HepG2 (cell line): Measurements from ENCODE around the gene MC2R. TPM values are rescaled to one million over a fixed set of nuclear protein-coding genes. Genes with fewer than 3 reads are reported as not detected.

ENCODE experiments used
- ATAC-seq: fragments of 200-7000 bp; cut with Tn5 transposase; 3 replicates; pipeline ENCODE4 v1.9.1; 2020; ENCODE audit warnings: mild to moderate bottlenecking, moderate library complexity
- BruUV-seq: library from RNA; stranded (reverse); fragments of 400-500 nt; replicated peaks from 2 replicates; lab custom pipeline; 2021; lab: Mats Ljungman, UMichigan
- CTCF ChIA-PET: fragments of 300-600 bp; formaldehyde crosslinking; extraction: SDS; loops from one replicate; lab custom pipeline; 2021; ENCODE audit warnings: low total read pairs, inconsistent platforms, low intra/inter-chr PET ratio; lab: Yijun Ruan, JAX
- POLR2A ChIA-PET: fragments of 350-600 bp; sonication (Branson Sonifier 250); formaldehyde crosslinking; loops from one replicate; lab custom pipeline; 2020; ENCODE audit warnings: antibody characterized with exemption, inconsistent platforms; lab: Yijun Ruan, JAX
- DNase-seq: peaks from one replicate; pipeline ENCODE4 v3.0.0-alpha.2; 2015; ENCODE audit warnings: low spot score
- FAIRE-seq: peaks from 3 replicates; lab custom pipeline; 2011; peaks lifted over from hg19 to GRCh38; lab: Jason Lieb, UNC
- H2AFZ ChIP-seq: one replicate; pipeline ENCODE4 v1.6.1; 2011; ENCODE audit warnings: low read length, inconsistent platforms
- H3K27ac ChIP-seq: fragments of 300-600 bp; 3 replicates; pipeline ENCODE4 v1.8.0; 2011; ENCODE audit warnings: mixed run types, mild to moderate bottlenecking, mixed read lengths, low read length, inconsistent platforms; ENCODE audit not compliant: insufficient read depth; ENCODE audit errors: extremely low read length
- H3K27me3 ChIP-seq, 2 experiments: fragments of 200-600 bp in 1 of 2; 2 replicates in 1 of 2; 3 replicates in 1 of 2; pipeline versions ENCODE4 v1.6.0 to v1.8.0; 2011; ENCODE audit warnings: low read length in 2 of 2, mild to moderate bottlenecking in 2 of 2, moderate library complexity in 2 of 2, inconsistent platforms in 1 of 2; ENCODE audit not compliant: insufficient read depth in 2 of 2, control insufficient read depth in 1 of 2
- H3K36me3 ChIP-seq, 2 experiments: fragments of 200-600 bp in 1 of 2; replicated peaks in 1 of 2; 2 replicates in 1 of 2; 3 replicates in 1 of 2; pipeline versions ENCODE4 v1.5.1 to v1.8.0; 2011; ENCODE audit warnings: low read length in 2 of 2, inconsistent platforms in 1 of 2; ENCODE audit not compliant: insufficient read depth in 2 of 2, control insufficient read depth in 1 of 2
- H3K4me1 ChIP-seq: 2 replicates; pipeline ENCODE4 v1.5.1; 2012; ENCODE audit warnings: low read length, inconsistent platforms; ENCODE audit not compliant: insufficient read depth
- H3K4me2 ChIP-seq: 2 replicates; pipeline ENCODE4 v1.6.0; 2011; ENCODE audit warnings: low read depth, low read length, inconsistent platforms
- H3K4me3 ChIP-seq, 3 experiments: fragments of 200-600 bp in 1 of 3; sonication (generic), shearing (Covaris generic) in 1 of 3; replicated peaks in 1 of 3; 2 replicates each; pipeline ENCODE4 v1.5.1; 2011 to 2016; ENCODE audit warnings: low read length in 3 of 3, inconsistent platforms in 2 of 3, low read depth in 2 of 3, mild to moderate bottlenecking in 2 of 3, control low read depth in 1 of 3, mixed read lengths in 1 of 3; ENCODE audit not compliant: insufficient read depth in 1 of 3
- H3K79me2 ChIP-seq: one replicate; pipeline ENCODE4 v1.6.1; 2011; ENCODE audit warnings: low read length, inconsistent platforms; ENCODE audit not compliant: insufficient read depth
- H3K9ac ChIP-seq: 2 replicates; pipeline ENCODE4 v1.6.0; 2011; ENCODE audit warnings: mild to moderate bottlenecking, low read depth, low read length, inconsistent platforms; ENCODE audit not compliant: insufficient read depth
- H3K9me3 ChIP-seq: 2 replicates; pipeline ENCODE4 v1.5.1; 2012; ENCODE audit warnings: mild to moderate bottlenecking, low read length
- H4K20me1 ChIP-seq: 2 replicates; pipeline ENCODE4 v1.6.0; 2011; ENCODE audit warnings: inconsistent platforms, mild to moderate bottlenecking, low read length, moderate library complexity; ENCODE audit not compliant: insufficient read depth
- BRD4 ChIP-seq: sonication (generic); formaldehyde crosslinking; IDR thresholded peaks from 2 replicates; pipeline ENCODE4 v1.4.0; 2020; ENCODE audit warnings: missing genetic modification reagents
- ELK4 ChIP-seq: sonication (generic); formaldehyde crosslinking; IDR thresholded peaks from 2 replicates; pipeline ENCODE4 v1.9.0; 2021; ENCODE audit warnings: missing genetic modification reagents, borderline replicate concordance
- HOXA9 ChIP-seq: sonication (generic); formaldehyde crosslinking; IDR thresholded peaks from 2 replicates; pipeline ENCODE4 v1.8.1; 2022; ENCODE audit warnings: missing genetic modification reagents, mild to moderate bottlenecking, moderate library complexity, borderline replicate concordance
- PBX3 ChIP-seq: sonication (generic); formaldehyde crosslinking; IDR thresholded peaks from 2 replicates; pipeline ENCODE4 v1.8.1; 2023; ENCODE audit warnings: missing genetic modification reagents, inconsistent platforms, borderline replicate concordance
- SMAD1 ChIP-seq: sonication (generic); formaldehyde crosslinking; IDR thresholded peaks from 2 replicates; pipeline ENCODE4 v1.4.0; 2020; ENCODE audit warnings: missing genetic modification reagents, low read depth, mild to moderate bottlenecking, borderline replicate concordance
- STAT6 ChIP-seq: sonication (generic); formaldehyde crosslinking; IDR thresholded peaks from 2 replicates; pipeline ENCODE4 v1.4.0; 2020; ENCODE audit warnings: missing genetic modification reagents, mild to moderate bottlenecking, borderline replicate concordance
- TGIF2 ChIP-seq: IDR thresholded peaks from 2 replicates; pipeline ENCODE4 v1.6.1; 2016; ENCODE audit warnings: control low read depth, missing compliant biosample characterization
- ZBTB20 ChIP-seq: sonication (generic); formaldehyde crosslinking; IDR thresholded peaks from 2 replicates; pipeline ENCODE4 v1.8.1; 2023; ENCODE audit warnings: missing genetic modification reagents, low read depth, mild to moderate bottlenecking, borderline replicate concordance
- ZBTB42 ChIP-seq: sonication (generic); formaldehyde crosslinking; IDR thresholded peaks from 2 replicates; pipeline ENCODE4 v1.5.0; 2020; ENCODE audit warnings: mild to moderate bottlenecking, missing genetic modification reagents
- ZNF225 ChIP-seq: sonication (generic); formaldehyde crosslinking; IDR thresholded peaks from 2 replicates; pipeline ENCODE4 v1.4.0; 2020; ENCODE audit warnings: mild to moderate bottlenecking, missing genetic modification reagents
- ZNF260 ChIP-seq: sonication (generic); formaldehyde crosslinking; IDR thresholded peaks from 2 replicates; pipeline ENCODE4 v1.4.0; 2020; ENCODE audit warnings: missing genetic modification reagents, low read depth, mild to moderate bottlenecking, borderline replicate concordance
- ZNF570 ChIP-seq: sonication (generic); formaldehyde crosslinking; IDR thresholded peaks from 2 replicates; pipeline ENCODE4 v1.4.0; 2020; ENCODE audit warnings: mild to moderate bottlenecking, missing genetic modification reagents, borderline replicate concordance
- ZNF644 ChIP-seq: IDR thresholded peaks from 2 replicates; pipeline ENCODE4 v1.6.1; 2016; ENCODE audit warnings: low read depth
- WGBS: methylation state at CpG from one replicate; pipeline ENCODE4 v1.1.6; 2017; ENCODE audit warnings: low lambda C conversion rate; 5-methylcytosine and 5-hydroxymethylcytosine counted together
- in situ Hi-C: cut with HindIII; loops from 2 replicates; pipeline ENCODE4 v1.10.0; 2017; ENCODE audit warnings: low pct_unique_long_range_greater_than_20kb; ENCODE audit not compliant: extremely low pct_ligation_motif_present
- intact Hi-C: fragments of 100-400 bp; cut with micrococcal nuclease; formaldehyde crosslinking; loops from one replicate; pipeline ENCODE4 v1.10.0; 2022; ENCODE audit not compliant: unreplicated experiment
- polyA plus RNA-seq, 8 experiments: library from polyadenylated mRNA; depleted of rRNA in 3 of 8; stranded (reverse) in 7 of 8; unstranded in 1 of 8; fragments of >200 nt; fragmentation: Illumina TruSeq in 4 of 8; extraction: Trizol in 4 of 8; gene quantifications; 2 replicates each; pipeline versions ENCODE4 v1.2.1 to v1.2.3, GENCODE V29; 2011 to 2016; ENCODE audit warnings: low read depth in 4 of 8, missing spikeins in 1 of 8, mixed read lengths in 1 of 8; ENCODE audit not compliant: insufficient read depth in 1 of 8
- total RNA-seq, 5 experiments: library from RNA; depleted of rRNA; stranded (reverse); fragments of >200 nt; fragmentation: Illumina TruSeq; extraction: Trizol; gene quantifications; 2 replicates each; pipeline ENCODE4 v1.2.3, GENCODE V29; 2016; ENCODE audit warnings: low read depth in 1 of 5
- TF ChIP-seq, protein P1 (sequence below): fragments of 450-650 bp; IDR thresholded peaks from 2 replicates; pipeline ENCODE4 v1.6.1; 2016

MC2R gene
- total and polyA plus RNA-seq, 2 of the 13 experiments (the other 11 are each of a cell fraction or from before 2014, with no cell fraction given) = not detected

GRCh38 chr18:13835202-13835601 lies 80.1 kb downstream of the MC2R start:
- ChIA-PET POLR2A (no interaction called here), CTCF (no interaction called here)
- Histone ChIP-seq H3K27ac (no peak overlapping the region), H4K20me1 (no peaks in the 10 kb centered on the region), H3K36me3 (no peaks in the 10 kb centered on the region), H3K4me3 (no peak overlapping the region), H3K79me2 (no peaks in the 10 kb centered on the region), H3K4me2 (no peak overlapping the region), H3K27me3 (peaks cover 0 to 8% of the 10 kb centered on the region in 2 experiments; a peak in 2 of 5 replicates), H3K9me3 (no peaks in the 10 kb centered on the region), H3K9ac (no peak overlapping the region), H3K4me1 (no peaks in the 10 kb centered on the region), H2AFZ (no peak overlapping the region)
- in situ Hi-C loops (no loop called here), intact Hi-C loops (no loop called here)
- no peak for DNase-seq
- FAIRE-seq = no peak
- no peak for ATAC-seq
- no peak for TF ChIP-seq ZNF225
- no peak for TF ChIP-seq ZBTB20 (CRISPR knock-in tag)
- TF ChIP-seq ZNF260 (CRISPR knock-in tag) = no peak
- TF ChIP-seq ZBTB42 = no peak
- no peak for TF ChIP-seq STAT6 (CRISPR knock-in tag)
- TF ChIP-seq, protein P1, sequence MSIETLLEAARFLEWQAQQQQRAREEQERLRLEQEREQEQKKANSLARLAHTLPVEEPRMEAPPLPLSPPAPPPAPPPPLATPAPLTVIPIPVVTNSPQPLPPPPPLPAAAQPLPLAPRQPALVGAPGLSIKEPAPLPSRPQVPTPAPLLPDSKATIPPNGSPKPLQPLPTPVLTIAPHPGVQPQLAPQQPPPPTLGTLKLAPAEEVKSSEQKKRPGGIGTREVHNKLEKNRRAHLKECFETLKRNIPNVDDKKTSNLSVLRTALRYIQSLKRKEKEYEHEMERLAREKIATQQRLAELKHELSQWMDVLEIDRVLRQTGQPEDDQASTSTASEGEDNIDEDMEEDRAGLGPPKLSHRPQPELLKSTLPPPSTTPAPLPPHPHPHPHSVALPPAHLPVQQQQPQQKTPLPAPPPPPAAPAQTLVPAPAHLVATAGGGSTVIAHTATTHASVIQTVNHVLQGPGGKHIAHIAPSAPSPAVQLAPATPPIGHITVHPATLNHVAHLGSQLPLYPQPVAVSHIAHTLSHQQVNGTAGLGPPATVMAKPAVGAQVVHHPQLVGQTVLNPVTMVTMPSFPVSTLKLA = no peak
- TF ChIP-seq ELK4 (CRISPR knock-in tag) = no peak
- TF ChIP-seq BRD4 (CRISPR knock-in tag) = no peak
- no peak for TF ChIP-seq ZNF570 (CRISPR knock-in tag)
- TF ChIP-seq ZNF644 (CRISPR knock-in tag) = no peak
- no peak for TF ChIP-seq PBX3 (CRISPR knock-in tag)
- TF ChIP-seq HOXA9 (CRISPR knock-in tag) = no peak
- no peak for TF ChIP-seq TGIF2 (CRISPR knock-in tag)
- no peak for TF ChIP-seq SMAD1 (CRISPR knock-in tag)
- WGBS = 11% methylated on average over 5 of the region's 6 CpGs
- BruUV-seq = no TSS peak
